ENCODE measurements around the gene CORO1A.
"Not testable (repeated sequence)": the region's sequence is repeated elsewhere in the genome, so short reads cannot be mapped to it uniquely, and the experiment has no call there.

The CORO1A gene

DNA sequence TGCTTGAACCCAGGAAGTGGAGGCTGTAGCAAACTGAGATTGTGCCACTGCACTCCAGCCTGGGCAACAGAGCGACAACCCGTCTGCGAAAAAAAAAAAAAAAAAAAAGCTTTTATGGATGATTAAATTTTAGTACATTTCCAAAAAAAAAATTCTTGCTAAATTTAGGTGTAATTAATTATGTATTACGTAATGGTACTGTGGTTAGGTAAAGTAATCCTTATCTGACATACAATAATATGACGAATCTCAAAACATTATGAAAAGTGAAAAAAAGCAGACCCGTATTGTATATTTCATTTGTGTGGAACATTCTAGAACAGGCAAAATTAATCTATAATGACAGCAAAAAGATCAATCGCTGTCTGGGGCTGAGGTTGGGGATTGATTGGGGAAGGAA, 10.3 kb upstream of the CORO1A start:
- no peak for DNase-seq

DNA sequence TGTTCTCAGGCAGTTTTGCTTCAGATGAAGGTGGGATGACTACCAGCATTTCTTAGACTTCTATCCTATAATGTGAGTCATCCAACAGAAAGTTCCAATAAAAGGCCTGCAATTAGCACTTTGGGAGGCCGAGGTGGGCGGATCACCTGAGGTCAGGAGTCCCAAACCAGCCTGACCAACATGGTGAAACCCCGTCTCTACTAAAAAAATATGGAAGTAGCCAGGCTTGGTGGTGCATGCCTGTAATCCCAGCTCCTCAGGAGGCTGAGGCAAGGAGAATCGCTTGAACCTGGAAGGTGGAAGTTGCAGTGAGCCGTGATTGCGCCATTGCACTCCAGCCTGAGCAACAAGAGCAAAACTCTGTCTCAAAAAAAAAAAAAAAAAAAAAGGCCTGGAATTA, 6.5 kb upstream of the CORO1A start:
- DNase-seq, result not testable (repeated sequence)

DNA sequence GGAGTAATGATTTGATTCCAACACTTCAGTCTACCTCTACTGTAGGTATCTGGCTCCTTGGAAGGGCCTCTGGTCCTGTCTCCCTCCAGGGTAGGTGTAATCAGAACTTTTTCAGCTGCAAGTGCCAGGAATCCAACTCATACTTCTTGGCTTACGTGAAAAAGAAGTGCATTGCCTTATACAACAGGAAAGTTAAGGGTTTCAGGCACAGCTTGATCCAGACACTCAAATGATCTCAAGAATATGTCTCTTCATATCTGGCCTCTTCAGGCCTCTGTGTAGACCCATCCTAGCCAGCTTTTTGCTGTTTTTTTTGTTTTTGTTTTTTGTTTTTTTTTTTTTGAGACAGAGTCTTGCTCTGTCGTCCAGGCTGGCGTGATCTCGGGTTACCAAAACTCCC, 4.2 kb upstream of the CORO1A start:
- DNase-seq, result no peak

DNA sequence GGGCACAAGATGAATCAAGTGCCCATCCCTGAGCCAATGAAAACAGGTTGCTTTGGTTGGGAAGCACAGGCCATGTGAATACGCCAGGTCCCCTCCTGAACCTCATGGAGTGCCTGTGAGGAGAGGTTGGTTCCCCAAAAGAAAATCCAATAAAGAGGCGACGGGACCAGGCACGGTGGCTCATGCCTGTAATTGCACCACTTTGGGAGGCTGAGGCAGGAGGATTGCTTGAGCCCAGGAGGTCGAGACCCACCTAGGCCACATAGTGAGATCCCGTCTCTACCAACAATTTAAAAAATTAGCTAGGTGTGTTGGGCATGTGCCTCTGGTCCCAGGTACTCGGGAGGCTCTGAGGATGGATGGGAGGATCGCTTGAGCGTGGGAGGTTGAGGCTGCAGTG, 3.5 kb upstream of the CORO1A start:
- DNase-seq, result no peak

DNA sequence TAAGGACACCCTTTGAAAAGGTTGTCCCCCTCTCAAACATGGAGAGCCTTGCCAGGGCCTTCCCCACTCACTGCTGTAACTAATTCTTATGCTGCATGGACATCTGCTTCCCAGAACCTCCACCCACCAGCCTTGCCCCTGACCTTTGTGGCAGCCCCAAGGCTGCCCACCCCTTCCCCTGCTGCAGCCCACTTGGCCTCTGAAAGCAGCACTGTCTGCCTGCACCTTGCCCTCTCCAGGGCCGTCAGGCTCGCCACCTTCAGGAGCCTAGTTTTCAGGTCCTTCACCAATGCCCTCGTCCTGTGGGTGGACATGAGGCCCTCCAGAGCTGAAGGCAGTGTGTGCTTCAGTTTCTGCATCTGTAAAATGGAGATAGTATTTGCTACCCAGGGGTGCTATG, 2.7 kb upstream of the CORO1A start:
- DNase-seq, result peak; percentile 13

DNA sequence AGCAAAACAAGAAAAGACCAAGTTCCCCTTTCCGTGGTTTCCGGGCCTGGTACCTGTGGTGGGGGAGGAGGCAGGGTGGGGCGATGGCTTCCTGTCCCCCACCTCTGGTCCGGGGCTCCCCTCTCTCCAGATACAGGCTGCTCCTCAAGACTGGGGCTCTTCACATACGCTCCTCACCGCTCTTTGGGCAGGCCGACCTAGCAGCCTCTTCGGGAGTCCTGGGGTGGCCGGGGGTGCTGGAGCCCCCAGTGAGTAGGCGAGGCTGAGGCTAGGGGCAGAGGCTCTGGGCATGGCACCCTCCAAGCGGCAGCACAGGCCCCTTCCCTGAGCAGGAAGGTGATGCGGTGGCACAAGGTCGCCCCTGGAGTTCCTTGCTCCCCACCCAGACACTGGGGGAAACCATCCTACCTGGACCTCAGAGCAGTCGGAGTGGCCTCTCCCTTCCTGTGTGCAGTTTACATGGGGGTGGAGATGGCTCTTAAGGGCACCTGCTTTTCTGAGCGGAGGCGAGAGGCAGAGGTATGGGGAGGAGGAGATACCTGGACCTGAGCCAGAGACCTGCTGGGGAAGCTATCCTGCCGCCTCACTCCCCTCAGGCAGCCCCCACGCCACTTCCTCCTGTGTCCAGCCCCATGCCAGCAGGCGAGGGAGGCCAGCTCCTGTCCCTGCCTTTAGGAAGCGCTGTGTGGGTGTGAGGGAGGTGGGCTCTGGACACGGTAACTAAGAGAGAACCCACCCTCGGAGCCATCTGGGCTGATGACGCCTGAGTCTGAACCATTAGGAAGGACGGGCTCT, 891 bp downstream of the CORO1A start:
- DNase-seq, result peak; percentile 45

DNA sequence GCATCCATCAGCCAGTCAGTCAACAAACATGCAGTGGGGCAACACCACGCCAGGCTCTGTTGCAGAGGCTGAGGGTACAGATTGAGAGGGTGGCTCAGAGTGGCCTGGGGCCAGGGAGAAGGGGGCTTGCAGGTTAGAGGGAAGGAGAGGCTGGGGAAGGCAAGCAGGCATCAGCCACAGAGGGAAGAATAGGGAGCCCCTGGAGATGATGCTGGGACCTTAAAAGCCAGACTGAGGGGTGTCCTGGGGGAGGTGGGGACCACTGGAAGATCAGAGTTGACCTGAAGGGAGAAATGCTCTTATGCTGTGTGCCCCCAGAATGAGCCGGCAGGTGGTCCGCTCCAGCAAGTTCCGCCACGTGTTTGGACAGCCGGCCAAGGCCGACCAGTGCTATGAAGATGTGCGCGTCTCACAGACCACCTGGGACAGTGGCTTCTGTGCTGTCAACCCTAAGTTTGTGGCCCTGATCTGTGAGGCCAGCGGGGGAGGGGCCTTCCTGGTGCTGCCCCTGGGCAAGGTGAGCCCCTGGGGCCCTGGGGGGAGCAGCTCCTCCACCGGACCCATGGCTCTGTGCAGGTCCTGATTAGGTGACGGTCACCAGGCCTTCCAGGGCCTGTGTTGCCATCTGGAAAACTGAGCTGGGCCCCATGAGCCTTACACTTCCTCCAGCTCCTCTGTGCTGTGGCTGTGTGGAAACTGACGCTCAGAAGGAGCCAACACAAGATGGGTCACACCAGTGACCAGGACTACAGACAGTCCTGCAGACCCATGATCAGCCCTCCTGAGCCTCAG, 1.7 kb downstream of the CORO1A start:
- DNase-seq, result peak; percentile 35

DNA sequence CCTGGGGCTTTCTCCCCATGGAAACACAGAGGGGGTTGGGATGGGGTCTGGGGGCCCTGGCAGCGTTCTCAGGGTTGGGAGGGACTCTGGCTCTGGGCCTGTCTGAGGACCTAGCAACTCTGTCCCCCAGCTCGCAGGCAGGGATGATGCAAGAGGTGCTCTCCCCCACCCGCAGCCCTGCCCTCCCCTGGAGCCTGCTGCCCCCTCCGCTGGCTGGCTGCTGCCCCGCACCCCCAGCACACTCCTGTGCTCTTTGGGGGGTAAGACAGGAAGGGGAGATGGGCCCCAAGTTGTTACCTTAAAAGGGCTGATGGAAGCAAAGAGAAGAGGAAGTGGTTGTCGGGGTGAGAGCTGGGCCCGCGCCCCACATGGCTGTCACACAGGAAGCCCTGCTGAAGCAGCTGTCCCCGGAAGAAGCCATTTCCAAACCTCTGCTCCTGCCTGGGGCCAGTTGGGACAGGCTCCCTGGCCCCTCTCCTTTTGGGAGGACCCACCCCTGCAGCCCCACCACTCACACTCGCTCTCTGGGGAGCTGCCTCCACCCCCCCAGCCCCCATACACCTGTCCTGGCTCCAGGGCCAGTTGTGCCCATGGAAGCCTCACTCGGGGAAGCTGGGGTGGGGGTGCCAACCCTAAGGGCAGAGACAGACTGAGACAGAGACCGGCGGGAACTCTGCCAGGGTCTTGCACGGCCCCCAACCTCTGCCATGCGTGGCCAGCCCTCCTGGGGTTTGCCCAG, 2.5 kb downstream of the CORO1A start:
- DNase-seq, result peak; percentile 43

DNA sequence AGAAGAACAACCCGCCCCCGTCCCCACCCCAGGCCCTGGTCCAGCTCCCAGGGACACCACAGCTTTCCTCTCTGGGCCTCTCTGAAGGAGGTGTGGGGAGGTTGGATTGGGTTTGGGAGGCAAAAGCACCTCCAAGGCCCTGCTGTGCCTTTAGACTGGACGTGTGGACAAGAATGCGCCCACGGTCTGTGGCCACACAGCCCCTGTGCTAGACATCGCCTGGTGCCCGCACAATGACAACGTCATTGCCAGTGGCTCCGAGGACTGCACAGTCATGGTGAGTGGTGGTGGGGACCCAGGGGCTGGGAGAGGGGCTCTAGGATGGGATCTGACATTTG, 3.0 kb downstream of the CORO1A start:
- DNase-seq, result no peak

DNA sequence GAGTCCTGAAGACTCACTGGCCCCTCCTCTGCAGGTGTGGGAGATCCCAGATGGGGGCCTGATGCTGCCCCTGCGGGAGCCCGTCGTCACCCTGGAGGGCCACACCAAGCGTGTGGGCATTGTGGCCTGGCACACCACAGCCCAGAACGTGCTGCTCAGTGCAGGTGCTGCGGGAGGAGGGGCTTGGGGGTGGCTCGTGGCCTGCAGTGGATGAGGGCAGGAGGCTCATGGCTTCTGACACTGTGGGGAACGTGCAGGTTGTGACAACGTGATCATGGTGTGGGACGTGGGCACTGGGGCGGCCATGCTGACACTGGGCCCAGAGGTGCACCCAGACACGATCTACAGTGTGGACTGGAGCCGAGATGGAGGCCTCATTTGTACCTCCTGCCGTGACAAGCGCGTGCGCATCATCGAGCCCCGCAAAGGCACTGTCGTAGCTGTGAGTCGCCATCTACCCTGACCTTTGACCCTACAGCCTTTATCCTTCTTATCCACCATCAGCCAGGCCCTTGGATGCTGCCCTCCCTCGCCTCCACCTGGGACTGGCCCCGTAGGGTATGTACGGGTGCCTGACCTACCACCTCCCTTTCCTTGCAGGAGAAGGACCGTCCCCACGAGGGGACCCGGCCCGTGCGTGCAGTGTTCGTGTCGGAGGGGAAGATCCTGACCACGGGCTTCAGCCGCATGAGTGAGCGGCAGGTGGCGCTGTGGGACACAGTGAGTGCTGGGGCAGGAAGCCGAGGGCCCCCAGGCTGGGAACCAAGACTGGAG, 3.6 kb downstream of the CORO1A start:
- DNase-seq, result peak; percentile 49

DNA sequence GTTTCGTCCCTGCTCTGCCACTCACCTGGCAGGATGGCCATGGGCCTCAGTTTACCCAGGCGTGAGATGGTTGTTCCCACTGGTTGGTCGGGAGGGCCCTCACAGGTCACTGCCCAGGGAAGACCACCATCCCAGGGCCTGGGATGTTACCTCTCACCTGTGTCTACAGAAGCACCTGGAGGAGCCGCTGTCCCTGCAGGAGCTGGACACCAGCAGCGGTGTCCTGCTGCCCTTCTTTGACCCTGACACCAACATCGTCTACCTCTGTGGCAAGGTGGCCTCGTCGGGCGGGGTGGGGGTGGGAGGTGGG, 4.1 kb downstream of the CORO1A start:
- DNase-seq, result no peak

DNA sequence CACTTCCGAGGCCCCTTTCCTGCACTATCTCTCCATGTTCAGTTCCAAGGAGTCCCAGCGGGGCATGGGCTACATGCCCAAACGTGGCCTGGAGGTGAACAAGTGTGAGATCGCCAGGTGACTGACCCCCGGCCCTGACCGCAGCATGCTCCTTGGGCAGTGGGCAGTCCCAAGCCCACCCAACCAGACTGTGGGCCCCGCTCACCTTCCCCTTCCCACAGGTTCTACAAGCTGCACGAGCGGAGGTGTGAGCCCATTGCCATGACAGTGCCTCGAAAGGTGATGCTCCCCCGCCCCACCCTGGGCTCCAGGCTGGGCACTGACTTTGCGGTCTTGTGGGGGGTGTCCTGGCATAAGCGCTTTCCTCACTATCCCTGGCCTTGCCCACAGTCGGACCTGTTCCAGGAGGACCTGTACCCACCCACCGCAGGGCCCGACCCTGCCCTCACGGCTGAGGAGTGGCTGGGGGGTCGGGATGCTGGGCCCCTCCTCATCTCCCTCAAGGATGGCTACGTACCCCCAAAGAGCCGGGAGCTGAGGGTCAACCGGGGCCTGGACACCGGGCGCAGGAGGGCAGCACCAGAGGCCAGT, 4.7 kb downstream of the CORO1A start:
- DNase-seq, result peak; percentile 28

DNA sequence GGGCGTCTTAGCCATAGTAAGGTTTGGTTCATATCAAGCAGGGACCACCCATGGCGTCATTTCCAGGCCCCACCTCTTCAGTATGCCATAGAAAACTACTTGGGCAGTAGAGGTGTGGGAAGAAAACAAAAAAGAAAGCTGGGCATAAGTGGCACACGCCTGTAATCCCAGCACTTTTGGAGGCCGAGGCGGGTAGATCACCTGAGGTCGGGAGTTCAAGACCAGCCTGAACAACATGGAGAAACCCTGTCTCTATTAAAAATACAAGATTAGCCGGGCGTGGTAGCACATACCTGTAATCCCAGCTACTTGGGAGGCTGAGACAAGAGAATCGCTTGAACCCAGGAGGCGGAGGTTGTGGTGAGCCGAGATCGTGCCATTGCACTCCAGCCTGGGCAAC, 7.8 kb downstream of the CORO1A start:
- not testable (repeated sequence) for DNase-seq

DNA sequence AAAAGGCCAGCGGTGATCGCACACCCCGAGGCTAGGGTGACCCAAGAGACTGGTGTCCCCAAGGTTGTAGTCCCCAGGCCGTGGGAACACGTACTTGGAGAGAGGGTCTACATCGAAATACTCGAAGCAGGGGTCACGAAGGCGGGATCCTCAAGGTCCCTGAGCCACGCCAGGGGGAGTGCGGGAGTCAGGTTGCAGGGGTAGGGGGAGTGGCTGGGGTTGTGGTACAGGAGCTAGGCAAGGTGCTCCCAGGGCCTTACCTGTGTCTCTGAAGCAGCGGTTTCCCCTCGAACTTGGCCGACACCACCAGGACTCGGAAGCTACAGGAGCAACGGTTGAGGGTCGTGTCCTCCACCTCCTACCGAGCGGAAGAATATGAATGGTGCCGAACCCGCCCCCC, 9.7 kb downstream of the CORO1A start:
- not testable (repeated sequence) for DNase-seq

DNA sequence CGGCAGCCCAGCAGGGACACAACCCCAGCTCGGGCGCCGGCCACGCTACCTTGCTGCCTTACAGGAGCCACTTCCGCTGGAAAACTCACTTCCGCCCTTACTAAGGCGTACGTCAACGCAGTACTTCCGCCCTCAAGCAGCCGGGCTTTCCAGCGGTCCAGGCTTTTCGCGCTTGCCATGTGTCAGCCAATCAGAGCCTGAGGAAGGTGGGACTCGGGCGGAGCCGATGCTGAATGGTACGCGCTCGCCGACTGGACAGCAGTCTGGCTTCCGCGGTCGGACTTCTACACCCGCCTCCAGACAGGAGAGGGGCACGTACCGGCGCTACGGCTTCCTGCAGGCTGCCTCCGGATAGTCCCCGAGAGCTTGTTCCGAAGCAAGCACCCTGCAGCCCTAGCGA, 10.2 kb downstream of the CORO1A start, which contains the start of the genes BOLA2B and SLX1A:
Gene BOLA2B, minus strand, starts transcription at position 52 of the 400 bp plus-strand sequence. CDS start 71 bp downstream, outside the sequence.
Gene SLX1A, plus strand, starts transcription at position 261 of the 400 bp plus-strand sequence. CDS start 210 bp downstream, outside the sequence.
- DNase-seq, result not testable (repeated sequence)

DNA sequence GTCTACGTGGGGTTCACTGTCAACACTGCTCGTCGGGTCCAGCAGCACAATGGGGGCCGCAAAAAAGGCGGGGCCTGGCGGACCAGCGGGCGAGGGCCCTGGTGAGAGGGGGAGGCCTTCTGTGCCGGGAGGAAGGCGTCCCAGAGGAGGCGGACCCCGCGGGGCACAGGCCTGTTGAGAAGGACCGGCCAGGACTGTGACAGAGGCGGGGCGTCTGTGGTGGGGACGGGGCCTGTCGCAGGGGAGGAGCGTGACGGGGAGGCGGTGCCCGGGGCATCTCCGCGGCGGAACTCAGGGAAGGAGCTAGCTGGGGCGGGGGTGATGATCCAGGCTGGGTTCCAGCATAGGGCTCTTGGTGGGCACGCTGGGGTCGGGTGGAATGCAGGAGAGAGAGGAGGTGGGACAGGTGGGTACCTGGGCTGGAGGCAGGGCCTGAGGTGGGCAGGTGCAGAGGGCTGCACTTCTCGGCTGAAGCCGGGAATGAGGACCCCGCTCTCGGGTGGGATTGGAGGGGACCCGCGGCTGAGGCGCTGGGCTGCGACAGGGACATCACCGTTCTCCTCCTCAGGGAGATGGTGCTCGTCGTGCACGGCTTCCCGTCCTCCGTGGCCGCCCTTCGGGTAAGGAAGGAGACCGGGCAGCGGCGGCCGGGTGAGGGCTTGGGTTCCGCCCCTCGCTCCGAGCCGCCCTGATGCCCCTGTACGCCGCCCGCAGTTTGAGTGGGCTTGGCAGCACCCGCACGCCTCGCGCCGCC, 10.9 kb downstream of the CORO1A start:
- not testable (repeated sequence) for DNase-seq

DNA sequence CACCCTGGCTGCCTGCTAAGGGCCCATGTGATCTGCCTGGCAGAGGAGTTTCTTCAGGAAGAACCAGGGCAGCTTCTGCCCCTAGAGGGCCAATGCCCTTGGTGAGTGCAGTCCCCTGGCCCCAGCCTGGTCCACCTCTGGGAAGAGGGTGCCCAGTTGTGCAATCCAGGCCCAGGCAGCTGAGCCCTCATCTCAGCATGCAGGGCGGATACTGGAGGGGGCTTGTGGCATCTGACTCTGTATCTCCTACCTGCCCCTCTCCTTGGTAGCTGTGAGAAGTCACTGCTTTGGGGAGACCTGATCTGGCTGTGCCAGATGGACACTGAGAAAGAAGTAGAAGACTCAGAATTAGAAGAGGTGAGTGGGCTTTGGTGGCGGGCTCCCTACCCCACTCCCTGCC, 13.6 kb downstream of the CORO1A start:
- not testable (repeated sequence) for DNase-seq

DNA sequence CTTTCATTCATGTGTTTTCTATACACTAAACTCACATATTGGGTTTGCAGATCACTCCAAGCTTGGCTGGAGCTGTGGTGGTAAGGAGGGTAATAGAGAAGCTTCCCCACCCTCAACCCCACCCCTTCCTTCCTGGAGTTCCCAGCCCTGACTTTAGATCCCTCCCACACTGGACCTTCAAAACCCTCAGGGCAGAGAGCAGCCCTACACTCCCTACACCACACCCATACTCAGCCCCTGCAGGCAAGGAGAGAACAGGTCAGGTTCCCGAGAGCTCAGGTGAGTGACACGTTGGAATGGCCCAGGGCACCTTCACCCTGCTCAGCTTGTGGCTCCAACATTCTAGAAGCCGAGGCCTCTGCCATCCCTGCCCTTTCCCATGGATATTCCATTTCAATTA, 15.6 kb downstream of the CORO1A start, which contains the start of gene SULT1A3:
Gene SULT1A3, plus strand, starts transcription at position 207 of the 400 bp plus-strand sequence. CDS start 1,474 bp downstream, outside the sequence.
- DNase-seq, result not testable (repeated sequence)

DNA sequence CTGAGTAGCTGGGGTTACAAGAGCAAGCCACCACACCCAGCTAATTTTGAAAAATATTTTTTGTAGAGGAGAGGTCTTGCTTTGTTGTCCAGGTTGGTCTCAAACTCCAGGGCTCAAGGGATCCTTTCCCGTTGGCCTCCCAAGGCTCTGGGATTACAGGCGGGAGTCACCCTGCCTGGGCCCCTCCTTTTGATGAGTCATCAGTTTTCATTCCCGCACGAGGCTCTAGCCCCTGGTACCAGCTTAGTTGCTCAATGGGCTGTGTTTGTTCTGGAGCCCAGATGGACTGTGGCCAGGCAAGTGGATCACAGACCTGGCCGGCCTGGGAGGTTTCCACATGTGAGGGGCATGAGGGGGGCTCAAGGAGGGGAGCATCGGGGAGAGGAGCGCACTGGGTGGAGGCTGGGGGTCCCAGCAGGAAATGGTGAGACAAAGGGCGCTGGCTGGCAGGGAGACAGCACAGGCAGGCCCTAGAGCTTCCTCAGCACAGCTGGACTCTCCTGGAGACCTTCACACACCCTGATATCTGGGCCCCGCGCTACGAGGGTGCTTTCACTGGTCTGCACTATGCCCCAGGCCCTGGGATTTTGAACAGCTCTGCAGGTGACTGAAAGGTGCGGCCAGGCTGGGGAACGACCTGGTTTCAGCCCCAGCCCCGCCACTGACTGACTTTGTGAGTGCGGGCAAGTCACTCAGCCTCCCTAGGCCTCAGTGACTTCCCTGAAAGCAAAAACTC, 16.4 kb downstream of the CORO1A start:
- not testable (repeated sequence) for DNase-seq

DNA sequence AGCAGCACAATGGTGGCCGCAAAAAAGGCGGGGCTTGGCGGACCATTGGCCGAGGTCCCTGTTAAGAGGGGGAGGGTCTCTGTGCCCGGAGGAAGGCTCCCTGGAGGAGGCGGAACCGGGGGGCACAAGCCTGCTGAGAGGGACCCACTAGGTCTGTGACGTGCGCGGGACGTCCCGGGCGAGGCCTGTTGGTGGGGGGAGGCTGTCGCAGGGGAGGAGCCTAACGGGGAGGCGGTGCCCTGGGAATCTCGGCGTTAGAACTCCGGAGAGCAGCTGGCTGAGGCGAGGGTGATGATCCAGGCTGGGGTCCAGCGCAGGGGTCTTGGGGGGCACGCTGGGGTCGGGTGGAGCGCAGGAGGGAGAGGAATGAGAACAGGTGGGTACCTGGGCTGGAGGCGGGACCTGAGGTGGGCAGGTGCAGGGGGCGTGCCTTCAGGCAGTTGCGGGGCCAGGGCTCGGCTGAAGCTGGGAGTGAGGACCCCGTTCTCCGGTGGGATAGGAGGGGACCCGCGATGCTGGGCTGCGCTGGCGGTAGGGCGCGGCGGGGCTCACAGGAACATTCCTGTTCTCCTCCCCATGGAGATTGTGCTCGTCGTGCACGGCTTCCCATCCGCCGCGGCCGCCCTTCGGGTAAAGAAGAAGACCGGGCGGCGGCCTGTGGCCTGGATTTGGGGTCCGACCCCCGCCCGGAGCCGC, 22.3 kb downstream of the CORO1A start:
- not testable (repeated sequence) for DNase-seq

Measured in left hindlimb (tissue), 1 donor.